CD4-positive, alpha-beta T cell treated with Interleukin-6 at 100 ng/mL for 8 hours (primary cell): Measurements from ENCODE around the gene WNK2.
A peak's percentile ranks its signal among the peaks of the same experiment; 100 is the strongest.

Source experiments
- DNase-seq: peaks from one replicate; pipeline ENCODE4 v3.0.0-alpha.2; 2020; ENCODE audit warnings: mixed read lengths, low spot score

Gene WNK2

GRCh38 chr9:93295031-93295430 is 111.1 kb downstream of the WNK2 start:
- no peak for DNase-seq

GRCh38 chr9:93295456-93296076 is 111.6 kb downstream of the WNK2 start:
- DNase-seq, result no peak

GRCh38 chr9:93296889-93297480 is 113.0 kb downstream of the WNK2 start:
- no peak for DNase-seq

GRCh38 chr9:93297659-93298497 is 113.9 kb downstream of the WNK2 start:
- no peak for DNase-seq

GRCh38 chr9:93298498-93299417 is 114.8 kb downstream of the WNK2 start:
- no peak for DNase-seq

GRCh38 chr9:93299418-93300174 is 115.7 kb downstream of the WNK2 start:
- DNase-seq, result no peak

- DNase-seq, result no peak
Measured at GRCh38 chr9:93300175-93300572, 116.2 kb downstream of the WNK2 start.

- DNase-seq, result no peak
Measured at GRCh38 chr9:93300585-93301081, 116.7 kb downstream of the WNK2 start.

GRCh38 chr9:93301291-93301811 is 117.4 kb downstream of the WNK2 start:
- no peak for DNase-seq

GRCh38 chr9:93301911-93302541 is 118.1 kb downstream of the WNK2 start:
- DNase-seq, result no peak

- DNase-seq, result peak; percentile 60
Measured at GRCh38 chr9:93302586-93303257, 118.8 kb downstream of the WNK2 start.

GRCh38 chr9:93303258-93303771 is 119.4 kb downstream of the WNK2 start:
- DNase-seq, result no peak

- no peak for DNase-seq
Measured at GRCh38 chr9:93303806-93304573, 120.1 kb downstream of the WNK2 start.

GRCh38 chr9:93304574-93305496 is 120.9 kb downstream of the WNK2 start:
- no peak for DNase-seq

- no peak for DNase-seq
Measured at GRCh38 chr9:93305497-93306020, 121.6 kb downstream of the WNK2 start.

GRCh38 chr9:93306081-93306480 is 122.1 kb downstream of the WNK2 start:
- no peak for DNase-seq

GRCh38 chr9:93306579-93307091 is 122.7 kb downstream of the WNK2 start:
- DNase-seq, result no peak
